ENCODE data around the gene MECR. TPM values are rescaled to one million over a fixed set of nuclear protein-coding genes. Genes with fewer than 3 reads are reported as not detected.

The MECR gene
- total RNA-seq, 2 donors from 2014 or later, result 12.9 to 21.8 TPM

GRCh38 chr1:29167904-29168303, 62.8 kb downstream of the MECR start:
- Histone ChIP-seq H3K4me1 (peaks cover 5% of the 10 kb centered on the region), H3K36me3 (no peaks in the 10 kb centered on the region), H3K9me3 (no peaks in the 10 kb centered on the region), H3K9ac (ENCODE audit: low read depth in 2 of 2, low read length in 2 of 2) (no peak overlapping the region), H3K27me3 (no peaks in the 10 kb centered on the region), H3K4me3 (no peak overlapping the region), H3K27ac (no peak overlapping the region)
- intact Hi-C loops (cut with DNase I), result no loop called here
- no peak for TF ChIP-seq CTCF (IDR thresholded peaks at IDR 0.05)
- DNase-seq, result no peak

- intact Hi-C loops (cut with DNase I), result no loop called here
- H3K36me3 ChIP-seq, result no peaks in the 10 kb centered on the region
- H3K9ac ChIP-seq (ENCODE audit: low read depth in 2 of 2, low read length in 2 of 2), result peak overlapping the region in 1 of 2 donors; percentile 15
- no peak overlapping the region for H3K4me3 ChIP-seq
- no peak for TF ChIP-seq CTCF (IDR thresholded peaks at IDR 0.05)
- no peaks in the 10 kb centered on the region for H3K9me3 ChIP-seq
- no peaks in the 10 kb centered on the region for H3K27me3 ChIP-seq
- H3K27ac ChIP-seq, result no peak overlapping the region
- H3K4me1 ChIP-seq, result peaks cover 5% of the 10 kb centered on the region
- DNase-seq, result no peak
Measured at GRCh38 chr1:29166291-29166878, 64.3 kb downstream of the MECR start.

- no peak overlapping the region for H3K9ac ChIP-seq (ENCODE audit: low read depth in 2 of 2, low read length in 2 of 2)
- peaks cover 7% of the 10 kb centered on the region for H3K36me3 ChIP-seq
- no peak overlapping the region for H3K27ac ChIP-seq
- peaks cover 5% of the 10 kb centered on the region for H3K4me1 ChIP-seq
- intact Hi-C loops (cut with DNase I), result no loop called here
- H3K27me3 ChIP-seq, result no peaks in the 10 kb centered on the region
- TF ChIP-seq CTCF (IDR thresholded peaks at IDR 0.05), result no peak
- H3K4me3 ChIP-seq, result no peak overlapping the region
- no peak for DNase-seq
- H3K9me3 ChIP-seq, result no peaks in the 10 kb centered on the region
Measured at GRCh38 chr1:29164588-29164987, 66.1 kb downstream of the MECR start.

GRCh38 chr1:29162476-29163138, 68.1 kb downstream of the MECR start:
- Histone ChIP-seq H3K4me3 (no peak overlapping the region), H3K27me3 (no peaks in the 10 kb centered on the region), H3K9me3 (no peaks in the 10 kb centered on the region), H3K36me3 (peaks cover 13% of the 10 kb centered on the region), H3K9ac (ENCODE audit: low read depth in 2 of 2, low read length in 2 of 2) (no peak overlapping the region), H3K27ac (no peak overlapping the region), H3K4me1 (peaks cover 5% of the 10 kb centered on the region)
- TF ChIP-seq CTCF (IDR thresholded peaks at IDR 0.05), result no peak
- DNase-seq, result no peak
- intact Hi-C loops (cut with DNase I), result no loop called here

- Histone ChIP-seq H3K4me3 (no peak overlapping the region), H3K27ac (no peak overlapping the region), H3K9ac (ENCODE audit: low read depth in 2 of 2, low read length in 2 of 2) (no peak overlapping the region), H3K9me3 (no peaks in the 10 kb centered on the region), H3K27me3 (no peaks in the 10 kb centered on the region), H3K36me3 (peaks cover 13% of the 10 kb centered on the region), H3K4me1 (peaks cover 5% of the 10 kb centered on the region)
- DNase-seq, result no peak
- TF ChIP-seq CTCF (IDR thresholded peaks at IDR 0.05), result no peak
- intact Hi-C loops (cut with DNase I), result no loop called here
Measured at GRCh38 chr1:29162025-29162424, 68.7 kb downstream of the MECR start.

Measured in colonic mucosa (tissue), 4 donors.